Endothelial cell of umbilical vein (primary cell): ENCODE data around the gene LNX2.

ENCODE experiments used
- CTCF ChIP-seq, 2 donors: IDR thresholded peaks; 1 replicate in 1 of 2; 2 replicates in 1 of 2; pipeline ENCODE4 v1.5.1; 2011; ENCODE audit warnings: low read length in 2 of 2, mild to moderate bottlenecking in 2 of 2, moderate library complexity in 2 of 2, control low read depth in 1 of 2, inconsistent platforms in 1 of 2, low read depth in 1 of 2; ENCODE audit not compliant: insufficient read depth in 1 of 2; ENCODE audit errors: extremely low read depth in 1 of 2
- EZH2 ChIP-seq: IDR thresholded peaks from 2 replicates; pipeline ENCODE4 v1.6.1; 2012; ENCODE audit warnings: borderline replicate concordance, low read depth, mild to moderate bottlenecking, moderate library complexity, low read length, inconsistent platforms; ENCODE audit not compliant: severe bottlenecking
- JUN ChIP-seq: IDR thresholded peaks from 2 replicates; pipeline ENCODE4 v1.6.1; 2011; ENCODE audit warnings: borderline replicate concordance, low read depth; ENCODE audit not compliant: insufficient read length, insufficient read depth
- MYC ChIP-seq: IDR thresholded peaks from one replicate; pipeline ENCODE4 v1.6.1; 2011; ENCODE audit warnings: mild to moderate bottlenecking, low read depth, low read length
- POLR2A ChIP-seq: IDR thresholded peaks from 2 replicates; pipeline ENCODE4 v1.6.1; 2012; ENCODE audit warnings: low read depth, mild to moderate bottlenecking, control low read depth, low read length
- POLR2AphosphoS5 ChIP-seq: IDR thresholded peaks from 2 replicates; pipeline ENCODE4 v1.6.1; 2012; ENCODE audit warnings: low read depth, mild to moderate bottlenecking, control low read depth, low read length, moderate library complexity; ENCODE audit not compliant: insufficient read depth
- TF ChIP-seq, protein P1 (sequence below): IDR thresholded peaks from 2 replicates; pipeline ENCODE4 v1.6.1; 2011; ENCODE audit not compliant: insufficient read depth, insufficient read length

DNA sequence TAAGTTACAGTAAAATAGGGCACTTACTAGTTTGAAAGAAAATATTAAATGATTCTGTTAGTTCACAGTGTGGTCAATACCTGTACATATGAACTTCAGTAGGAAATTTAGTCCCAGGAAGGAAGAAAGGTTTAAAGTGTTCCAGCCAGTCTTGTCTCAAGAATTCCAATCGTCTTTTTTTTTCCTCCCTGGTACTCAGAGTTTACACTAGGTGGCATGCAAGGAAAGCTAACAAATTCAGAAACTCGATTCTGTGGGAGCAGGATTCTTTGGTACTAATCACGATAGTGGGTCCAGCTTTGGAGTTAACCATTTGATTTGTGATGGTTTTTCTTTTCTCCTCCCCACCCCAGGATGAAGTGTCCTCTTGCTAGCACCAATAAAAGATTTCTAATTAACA lies 45.0 kb upstream of the LNX2 start:
- no peak for TF ChIP-seq CTCF (IDR thresholded peaks at IDR 0.05; ENCODE audit: extremely low read depth in 1 of 2, insufficient read depth in 1 of 2, low read depth in 1 of 2, low read length in 2 of 2)
- TF ChIP-seq POLR2AphosphoS5: no peak
- TF ChIP-seq EZH2: no peak
- no peak for TF ChIP-seq POLR2A
- no peak for TF ChIP-seq MYC
- TF ChIP-seq JUN: no peak
- TF ChIP-seq, protein P1, sequence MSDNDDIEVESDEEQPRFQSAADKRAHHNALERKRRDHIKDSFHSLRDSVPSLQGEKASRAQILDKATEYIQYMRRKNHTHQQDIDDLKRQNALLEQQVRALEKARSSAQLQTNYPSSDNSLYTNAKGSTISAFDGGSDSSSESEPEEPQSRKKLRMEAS: no peak
